Mesendoderm (in vitro differentiated cells): Measurements from ENCODE around the gene FBXO45.

Experiments
- DNase-seq: peaks from one replicate; pipeline ENCODE4 v3.0.0; 2013
- H2AK5ac ChIP-seq: 2 replicates; pipeline ENCODE4 v1.6.1; 2013; ENCODE audit warnings: low read length, inconsistent platforms
- H2BK120ac ChIP-seq: 2 replicates; pipeline ENCODE4 v1.6.1; 2013; ENCODE audit warnings: low read depth, mild to moderate bottlenecking, low read length, moderate library complexity, mixed read lengths
- H2BK15ac ChIP-seq: replicated peaks from 2 replicates; pipeline ENCODE4 v1.6.1; 2013; ENCODE audit warnings: low read depth, mild to moderate bottlenecking, moderate library complexity
- H2BK5ac ChIP-seq: 2 replicates; pipeline ENCODE4 v1.6.1; 2013; ENCODE audit warnings: low read length, inconsistent platforms
- H3K18ac ChIP-seq: 2 replicates; pipeline ENCODE4 v1.6.1; 2013; ENCODE audit warnings: mild to moderate bottlenecking, low read length, mixed read lengths
- H3K23ac ChIP-seq: one replicate; pipeline ENCODE4 v1.6.1; 2013; ENCODE audit warnings: low read length
- H3K27ac ChIP-seq: 2 replicates; pipeline ENCODE4 v1.5.1; 2013; ENCODE audit warnings: low read depth, mild to moderate bottlenecking, inconsistent platforms, low read length, moderate library complexity
- H3K27me3 ChIP-seq: 2 replicates; pipeline ENCODE4 v1.6.1; 2013; ENCODE audit warnings: low read length, control low read depth, mild to moderate bottlenecking, inconsistent platforms; ENCODE audit not compliant: insufficient read depth, poor library complexity
- H3K36me3 ChIP-seq: 2 replicates; pipeline ENCODE4 v1.6.1; 2013; ENCODE audit warnings: low read length, inconsistent platforms; ENCODE audit not compliant: control insufficient read depth, insufficient read depth
- H3K4ac ChIP-seq: one replicate; pipeline ENCODE4 v1.6.1; 2013; ENCODE audit warnings: low read depth, mild to moderate bottlenecking, low read length, moderate library complexity
- H3K4me1 ChIP-seq: 2 replicates; pipeline ENCODE4 v1.6.1; 2013; ENCODE audit warnings: low read depth, low read length, inconsistent platforms; ENCODE audit not compliant: control insufficient read depth
- H3K4me2 ChIP-seq: 2 replicates; pipeline ENCODE4 v1.6.1; 2013; ENCODE audit warnings: low read length
- H3K4me3 ChIP-seq: 2 replicates; pipeline ENCODE4 v1.5.1; 2013; ENCODE audit warnings: mild to moderate bottlenecking, low read length
- H3K56ac ChIP-seq: one replicate; pipeline ENCODE4 v1.6.1; 2013; ENCODE audit warnings: low read length
- H3K79me1 ChIP-seq: 2 replicates; pipeline ENCODE4 v1.6.1; 2013; ENCODE audit warnings: low read length, inconsistent platforms
- H3K79me2 ChIP-seq: 2 replicates; pipeline ENCODE4 v1.6.1; 2013; ENCODE audit warnings: mild to moderate bottlenecking, low read length; ENCODE audit not compliant: control insufficient read depth, insufficient read depth
- H3K9ac ChIP-seq: 2 replicates; pipeline ENCODE4 v1.6.1; 2013; ENCODE audit warnings: low read length, inconsistent platforms
- H4K5ac ChIP-seq: one replicate; pipeline ENCODE4 v1.6.1; 2013; ENCODE audit warnings: low read length
- H4K8ac ChIP-seq: one replicate; pipeline ENCODE4 v1.6.1; 2013; ENCODE audit warnings: low read depth, mild to moderate bottlenecking, control low read depth, low read length, moderate library complexity
- WGBS: extraction: QIAGEN DNeasy Blood & Tissue Kit; methylation state at CpG from one replicate; pipeline ENCODE4 v1.1.7; 2013; ENCODE audit warnings: low lambda C conversion rate, missing lambda C conversion rate; ENCODE audit not compliant: insufficient coverage; ENCODE audit errors: extremely low coverage; 5-methylcytosine and 5-hydroxymethylcytosine counted together

FBXO45 gene

GRCh38 chr3:196524527-196524926 is 43.9 kb upstream of the FBXO45 start:
- H3K27me3 ChIP-seq: no peaks in the 10 kb centered on the region
- no peak overlapping the region for H2AK5ac ChIP-seq
- H3K56ac ChIP-seq: no peak overlapping the region
- H2BK15ac ChIP-seq: no peak overlapping the region
- H2BK5ac ChIP-seq: no peak overlapping the region
- H3K4me1 ChIP-seq: no peaks in the 10 kb centered on the region
- no peaks in the 10 kb centered on the region for H3K36me3 ChIP-seq
- no peak overlapping the region for H4K8ac ChIP-seq
- no CpG with 5 or more reads among the region's 5 CpGs for WGBS
- H3K79me1 ChIP-seq: no peaks in the 10 kb centered on the region
- H3K4me3 ChIP-seq: no peak overlapping the region
- H2BK120ac ChIP-seq: no peak overlapping the region
- H3K23ac ChIP-seq: no peak overlapping the region
- H3K4ac ChIP-seq: no peak overlapping the region
- DNase-seq: peak; percentile 57
- no peak overlapping the region for H3K9ac ChIP-seq
- H3K18ac ChIP-seq: no peak overlapping the region
- H3K79me2 ChIP-seq: no peaks in the 10 kb centered on the region
- H3K27ac ChIP-seq: no peak overlapping the region
- no peak overlapping the region for H4K5ac ChIP-seq
- no peak overlapping the region for H3K4me2 ChIP-seq

GRCh38 chr3:196525141-196525540 is 43.3 kb upstream of the FBXO45 start:
- Histone ChIP-seq H3K56ac (no peak overlapping the region), H3K4me2 (no peak overlapping the region), H3K79me2 (no peaks in the 10 kb centered on the region), H2AK5ac (no peak overlapping the region), H3K79me1 (no peaks in the 10 kb centered on the region), H3K27ac (no peak overlapping the region), H3K4me1 (no peaks in the 10 kb centered on the region), H2BK120ac (no peak overlapping the region), H3K23ac (no peak overlapping the region), H4K8ac (no peak overlapping the region), H3K36me3 (no peaks in the 10 kb centered on the region), H2BK5ac (no peak overlapping the region), H4K5ac (no peak overlapping the region), H3K9ac (no peak overlapping the region), H2BK15ac (no peak overlapping the region), H3K4me3 (no peak overlapping the region), H3K18ac (no peak overlapping the region), H3K4ac (no peak overlapping the region), H3K27me3 (no peaks in the 10 kb centered on the region)
- no peak for DNase-seq
- WGBS: no CpG with 5 or more reads among the region's 4 CpGs

- Histone ChIP-seq H3K4me3 (peak overlapping the region; percentile 30), H4K8ac (no peak overlapping the region), H3K4me2 (peak overlapping the region; percentile 80), H3K27me3 (no peaks in the 10 kb centered on the region), H3K36me3 (no peaks in the 10 kb centered on the region), H3K4ac (peak overlapping the region; percentile 82), H3K23ac (no peak overlapping the region), H3K56ac (peak overlapping the region; percentile 93), H3K27ac (no peak overlapping the region), H3K79me1 (no peaks in the 10 kb centered on the region), H2AK5ac (no peak overlapping the region), H4K5ac (no peak overlapping the region), H3K18ac (peak overlapping the region; percentile 69), H2BK15ac (peak overlapping the region; percentile 3), H3K4me1 (no peaks in the 10 kb centered on the region), H2BK120ac (no peak overlapping the region), H3K79me2 (no peaks in the 10 kb centered on the region), H3K9ac (peak overlapping the region; percentile 82), H2BK5ac (no peak overlapping the region)
- peak; percentile 79 for DNase-seq
- no CpG with 5 or more reads among the region's 52 CpGs for WGBS
These were observed 39.7 kb upstream of the FBXO45 start for GRCh38 chr3:196528639-196529233.

- Histone ChIP-seq H2AK5ac (no peak overlapping the region), H2BK5ac (no peak overlapping the region), H3K4me2 (no peak overlapping the region), H3K27ac (no peak overlapping the region), H3K23ac (no peak overlapping the region), H3K79me1 (no peaks in the 10 kb centered on the region), H3K18ac (no peak overlapping the region), H3K9ac (no peak overlapping the region), H3K4me3 (no peak overlapping the region), H2BK15ac (no peak overlapping the region), H3K56ac (no peak overlapping the region), H3K79me2 (no peaks in the 10 kb centered on the region), H4K5ac (no peak overlapping the region), H3K4me1 (no peaks in the 10 kb centered on the region), H3K27me3 (no peaks in the 10 kb centered on the region), H2BK120ac (no peak overlapping the region), H4K8ac (no peak overlapping the region), H3K4ac (no peak overlapping the region), H3K36me3 (no peaks in the 10 kb centered on the region)
- DNase-seq: no peak
- no CpG with 5 or more reads among the region's 4 CpGs for WGBS
These were observed 37.0 kb upstream of the FBXO45 start for GRCh38 chr3:196531418-196531817.

- H2BK120ac ChIP-seq: no peak overlapping the region
- no peak overlapping the region for H3K27ac ChIP-seq
- no peak overlapping the region for H2BK5ac ChIP-seq
- no peak overlapping the region for H3K4ac ChIP-seq
- WGBS: no CpG with 5 or more reads among the region's 14 CpGs
- H3K4me1 ChIP-seq: no peaks in the 10 kb centered on the region
- H3K56ac ChIP-seq: no peak overlapping the region
- no peak overlapping the region for H3K18ac ChIP-seq
- H3K79me1 ChIP-seq: no peaks in the 10 kb centered on the region
- H3K9ac ChIP-seq: no peak overlapping the region
- no peak overlapping the region for H4K5ac ChIP-seq
- no peak overlapping the region for H4K8ac ChIP-seq
- H3K4me3 ChIP-seq: no peak overlapping the region
- no peak overlapping the region for H3K23ac ChIP-seq
- no peaks in the 10 kb centered on the region for H3K36me3 ChIP-seq
- H2BK15ac ChIP-seq: no peak overlapping the region
- H3K4me2 ChIP-seq: no peak overlapping the region
- no peaks in the 10 kb centered on the region for H3K27me3 ChIP-seq
- DNase-seq: peak; percentile 76
- no peaks in the 10 kb centered on the region for H3K79me2 ChIP-seq
- no peak overlapping the region for H2AK5ac ChIP-seq
These were observed 35.2 kb upstream of the FBXO45 start for GRCh38 chr3:196533260-196533681.
